ENCODE results near the gene MED10. TPM values are rescaled to one million over a fixed set of nuclear protein-coding genes. Genes with fewer than 3 reads are reported as not detected.

The MED10 gene
- total RNA-seq, 2 donors from 2014 or later, result 22.1 to 28.6 TPM

- TF ChIP-seq CTCF (conservative IDR thresholded peaks at IDR 0.05), result no peak
- Mint-ChIP-seq H3K27ac (no peak overlapping the region), H3K36me3 (ENCODE audit: low read depth) (no peaks in the 10 kb centered on the region), H3K4me1 (no peaks in the 10 kb centered on the region), H3K4me3 (no peak overlapping the region), H3K9me3 (peaks cover 9% of the 10 kb centered on the region), H3K27me3 (ENCODE audit: insufficient read depth) (peaks cover 24% of the 10 kb centered on the region)
- Histone ChIP-seq H3K36me3 (ENCODE audit: control insufficient read depth, insufficient read depth, low read length) (no peaks in the 10 kb centered on the region), H3K27ac (ENCODE audit: low read depth, low read length) (no peak overlapping the region), H3K4me3 (ENCODE audit: low read length) (no peak overlapping the region), H3K9ac (ENCODE audit: extremely low read depth, low read length, poor library complexity, severe bottlenecking) (no peak overlapping the region), H3K27me3 (ENCODE audit: control insufficient read depth, insufficient read depth, low read length, poor library complexity, severe bottlenecking) (no peaks in the 10 kb centered on the region), H3K4me1 (ENCODE audit: control insufficient read depth, insufficient read depth, low read length) (no peaks in the 10 kb centered on the region), H3K9me3 (ENCODE audit: control insufficient read depth, low read length) (no peaks in the 10 kb centered on the region)
- WGBS, 2 experiments (ENCODE audit: insufficient coverage in 1 of 2, insufficient read length in 1 of 2), result 75 to 95% methylated on average over 2 to 3 of the region's 3 CpGs
- DNase-seq, result no peak
These were observed 40.4 kb upstream of the MED10 start for GRCh38 chr5:6418679-6419276.

- H3K9ac ChIP-seq (ENCODE audit: extremely low read depth, low read length, poor library complexity, severe bottlenecking), result no peak overlapping the region
- no peak overlapping the region for H3K27ac ChIP-seq (ENCODE audit: low read depth, low read length)
- no peak for TF ChIP-seq CTCF (conservative IDR thresholded peaks at IDR 0.05)
- no peaks in the 10 kb centered on the region for H3K4me1 ChIP-seq (ENCODE audit: control insufficient read depth, insufficient read depth, low read length)
- no peaks in the 10 kb centered on the region for H3K36me3 ChIP-seq (ENCODE audit: control insufficient read depth, insufficient read depth, low read length)
- Mint-ChIP-seq H3K27ac (no peak overlapping the region), H3K4me1 (no peaks in the 10 kb centered on the region), H3K9me3 (peaks cover 9% of the 10 kb centered on the region), H3K36me3 (ENCODE audit: low read depth) (no peaks in the 10 kb centered on the region), H3K4me3 (no peak overlapping the region), H3K27me3 (ENCODE audit: insufficient read depth) (peaks cover 24% of the 10 kb centered on the region)
- no peak overlapping the region for H3K4me3 ChIP-seq (ENCODE audit: low read length)
- no peak for DNase-seq
- 88 to 89% methylated on average over 7 to 10 of the region's 10 CpGs for WGBS, 2 experiments (ENCODE audit: insufficient coverage in 1 of 2, insufficient read length in 1 of 2)
- H3K27me3 ChIP-seq (ENCODE audit: control insufficient read depth, insufficient read depth, low read length, poor library complexity, severe bottlenecking), result no peaks in the 10 kb centered on the region
- H3K9me3 ChIP-seq (ENCODE audit: control insufficient read depth, low read length), result no peaks in the 10 kb centered on the region
These were observed 39.3 kb upstream of the MED10 start for GRCh38 chr5:6417657-6418056.

- H3K4me1 ChIP-seq (ENCODE audit: control insufficient read depth, insufficient read depth, low read length), result no peaks in the 10 kb centered on the region
- TF ChIP-seq CTCF (conservative IDR thresholded peaks at IDR 0.05), result no peak
- H3K27ac Mint-ChIP-seq, result no peak overlapping the region
- no peaks in the 10 kb centered on the region for H3K36me3 Mint-ChIP-seq (ENCODE audit: low read depth)
- WGBS, 2 experiments (ENCODE audit: insufficient coverage in 1 of 2, insufficient read length in 1 of 2), result 94 to 100% methylated on average over 1 to 4 of the region's 4 CpGs
- no peak overlapping the region for H3K4me3 ChIP-seq (ENCODE audit: low read length)
- H3K9me3 ChIP-seq (ENCODE audit: control insufficient read depth, low read length), result no peaks in the 10 kb centered on the region
- no peak overlapping the region for H3K9ac ChIP-seq (ENCODE audit: extremely low read depth, low read length, poor library complexity, severe bottlenecking)
- no peaks in the 10 kb centered on the region for H3K36me3 ChIP-seq (ENCODE audit: control insufficient read depth, insufficient read depth, low read length)
- no peaks in the 10 kb centered on the region for H3K4me1 Mint-ChIP-seq
- H3K27me3 Mint-ChIP-seq (ENCODE audit: insufficient read depth), result peaks cover 14% of the 10 kb centered on the region
- no peak overlapping the region for H3K4me3 Mint-ChIP-seq
- peak; percentile 22 for DNase-seq
- H3K27me3 ChIP-seq (ENCODE audit: control insufficient read depth, insufficient read depth, low read length, poor library complexity, severe bottlenecking), result no peaks in the 10 kb centered on the region
- peaks cover 6% of the 10 kb centered on the region for H3K9me3 Mint-ChIP-seq
- H3K27ac ChIP-seq (ENCODE audit: low read depth, low read length), result no peak overlapping the region
These were observed 34.5 kb upstream of the MED10 start for GRCh38 chr5:6412811-6413210.
